GM23338 (cell line): ENCODE measurements around the gene MSANTD1. TPM values are rescaled to one million over a fixed set of nuclear protein-coding genes. Genes with fewer than 3 reads are reported as not detected.

Source experiments
- ATAC-seq: fragments of 200-7000 bp; cut with Tn5 transposase; 3 replicates; pipeline ENCODE4 v1.9.1; 2020
- DNase-seq: peaks from one replicate; pipeline ENCODE4 v3.0.0-alpha.2; 2015; ENCODE audit warnings: low spot score
- H2AFZ ChIP-seq: fragments of 200-600 bp; sonication (generic); 2 replicates; pipeline ENCODE4 v1.8.0; 2016; ENCODE audit warnings: antibody characterized with exemption, mild to moderate bottlenecking, moderate library complexity
- H3F3A ChIP-seq: fragments of 200-600 bp; sonication (generic); replicated peaks from 2 replicates; pipeline ENCODE4 v1.8.0; 2017; ENCODE audit warnings: antibody characterized with exemption, mixed run types, low read depth
- H3K27ac ChIP-seq: fragments of 200-600 bp; sonication (generic); 2 replicates; pipeline ENCODE4 v1.6.1; 2016; ENCODE audit warnings: low read depth
- H3K27me3 ChIP-seq: fragments of 200-600 bp; sonication (generic); 2 replicates; pipeline ENCODE4 v1.8.0; 2016; ENCODE audit warnings: mild to moderate bottlenecking, mixed run types, moderate library complexity; ENCODE audit not compliant: insufficient read depth
- H3K36me3 ChIP-seq: fragments of 200-600 bp; sonication (generic); 2 replicates; pipeline ENCODE4 v1.8.0; 2016; ENCODE audit warnings: mild to moderate bottlenecking; ENCODE audit not compliant: insufficient read depth
- H3K4me1 ChIP-seq: fragments of 200-600 bp; sonication (generic); 2 replicates; pipeline ENCODE4 v1.8.0; 2016; ENCODE audit warnings: mild to moderate bottlenecking, moderate library complexity; ENCODE audit not compliant: insufficient read depth
- H3K4me2 ChIP-seq: fragments of 200-600 bp; sonication (generic); 2 replicates; pipeline ENCODE4 v1.7.1; 2017; ENCODE audit warnings: mixed run types
- H3K4me3 ChIP-seq: fragments of 200-600 bp; sonication (generic); 2 replicates; pipeline ENCODE4 v1.6.1; 2016; ENCODE audit warnings: mixed run types
- H3K79me2 ChIP-seq: fragments of 200-600 bp; sonication (generic); replicated peaks from 2 replicates; pipeline ENCODE4 v1.8.0; 2017; ENCODE audit warnings: mild to moderate bottlenecking; ENCODE audit not compliant: insufficient read depth
- H3K9me2 ChIP-seq: fragments of 200-600 bp; sonication (generic); 2 replicates; pipeline ENCODE4 v1.8.0; 2017; ENCODE audit not compliant: insufficient read depth
- H4K20me1 ChIP-seq: fragments of 200-600 bp; sonication (generic); replicated peaks from 2 replicates; pipeline ENCODE4 v1.8.0; 2017; ENCODE audit warnings: mild to moderate bottlenecking; ENCODE audit not compliant: insufficient read depth
- H3K27ac Mint-ChIP-seq: 2 replicates; pipeline ENCODE4 v1.8.0; 2020; ENCODE audit warnings: inconsistent platforms, mild to moderate bottlenecking, moderate library complexity, mixed read lengths
- H3K27me3 Mint-ChIP-seq: 3 replicates; pipeline ENCODE4 v1.8.0; 2022; ENCODE audit warnings: low read depth, mild to moderate bottlenecking, moderate library complexity, mixed read lengths, inconsistent platforms; ENCODE audit not compliant: insufficient read depth, poor library complexity
- H3K36me3 Mint-ChIP-seq: 3 replicates; pipeline ENCODE4 v1.8.0; 2021; ENCODE audit warnings: low read depth, mild to moderate bottlenecking, inconsistent platforms, moderate library complexity, mixed read lengths
- H3K4me1 Mint-ChIP-seq: 3 replicates; pipeline ENCODE4 v1.8.0; 2020; ENCODE audit warnings: mild to moderate bottlenecking, inconsistent platforms, mixed read lengths
- H3K4me3 Mint-ChIP-seq: 3 replicates; pipeline ENCODE4 v1.8.0; 2021; ENCODE audit warnings: moderate library complexity, mild to moderate bottlenecking, inconsistent platforms, mixed read lengths
- H3K9me3 Mint-ChIP-seq: 3 replicates; pipeline ENCODE4 v1.8.0; 2020; ENCODE audit warnings: moderate library complexity, mild to moderate bottlenecking, inconsistent platforms, mixed read lengths
- CREB1 ChIP-seq: fragments of 250-450 bp; sonication (Bioruptor Pico); IDR thresholded peaks from 2 replicates; pipeline ENCODE4 v1.5.0; 2020; ENCODE audit warnings: low read depth, mild to moderate bottlenecking, moderate library complexity
- EZH2phosphoT487 ChIP-seq: fragments of 200-600 bp; sonication (generic); IDR thresholded peaks from one replicate; pipeline ENCODE4 v1.8.1; 2018; ENCODE audit warnings: antibody characterized with exemption; ENCODE audit not compliant: unreplicated experiment
- JUNB ChIP-seq: IDR thresholded peaks from one replicate; pipeline ENCODE4 v1.6.1; 2016; ENCODE audit warnings: antibody characterized with exemption; ENCODE audit not compliant: unreplicated experiment
- POLR2AphosphoS5 ChIP-seq: IDR thresholded peaks from 2 replicates; pipeline ENCODE4 v1.6.1; 2016; ENCODE audit warnings: antibody characterized with exemption, low read depth
- STAT1 ChIP-seq: IDR thresholded peaks from one replicate; pipeline ENCODE4 v1.6.1; 2016; ENCODE audit warnings: antibody characterized with exemption; ENCODE audit not compliant: unreplicated experiment
- ZNF114 ChIP-seq: fragments of 250-450 bp; sonication (Bioruptor Pico); IDR thresholded peaks from 2 replicates; pipeline ENCODE4 v1.5.0; 2020; ENCODE audit warnings: mild to moderate bottlenecking, moderate library complexity
- ZNF331 ChIP-seq: fragments of 250-450 bp; sonication (Bioruptor Pico); IDR thresholded peaks from 2 replicates; pipeline ENCODE4 v1.5.0; 2020; ENCODE audit warnings: low read depth, mild to moderate bottlenecking, moderate library complexity
- polyA plus RNA-seq: library from polyadenylated mRNA; unstranded; fragments of >200 nt; fragmentation: Nextera tagmentation; extraction: Ambion mirVana; gene quantifications from 2 replicates; pipeline ENCODE4 v1.2.1, GENCODE V29; 2016
- total RNA-seq: library from RNA; depleted of rRNA; stranded (reverse); fragments of >200 nt; shearing (Covaris generic); gene quantifications from 2 replicates; pipeline ENCODE4 v1.2.3, GENCODE V29; 2014
- TF ChIP-seq, protein P1 (sequence below), 2 experiments: fragments of 200-600 bp in 1 of 2; sonication (generic) in 1 of 2; conservative IDR thresholded peaks; 2 replicates each; pipeline versions ENCODE4 v1.5.1 to v1.6.1; 2016 to 2017; ENCODE audit warnings: antibody characterized with exemption in 2 of 2, low read depth in 2 of 2, mild to moderate bottlenecking in 2 of 2, moderate library complexity in 1 of 2
- TF ChIP-seq, protein P2 (sequence below): IDR thresholded peaks from one replicate; pipeline ENCODE4 v1.6.1; 2018; ENCODE audit warnings: antibody characterized with exemption; ENCODE audit not compliant: unreplicated experiment
- TF ChIP-seq, protein P3 (sequence below): fragments of 250-450 bp; sonication (Bioruptor Pico); IDR thresholded peaks from 2 replicates; pipeline ENCODE4 v1.5.0; 2020; ENCODE audit warnings: mild to moderate bottlenecking, moderate library complexity

Gene MSANTD1
- total and polyA plus RNA-seq, 2 experiments from 2014 or later = 0.29 to 1.0 TPM

DNA sequence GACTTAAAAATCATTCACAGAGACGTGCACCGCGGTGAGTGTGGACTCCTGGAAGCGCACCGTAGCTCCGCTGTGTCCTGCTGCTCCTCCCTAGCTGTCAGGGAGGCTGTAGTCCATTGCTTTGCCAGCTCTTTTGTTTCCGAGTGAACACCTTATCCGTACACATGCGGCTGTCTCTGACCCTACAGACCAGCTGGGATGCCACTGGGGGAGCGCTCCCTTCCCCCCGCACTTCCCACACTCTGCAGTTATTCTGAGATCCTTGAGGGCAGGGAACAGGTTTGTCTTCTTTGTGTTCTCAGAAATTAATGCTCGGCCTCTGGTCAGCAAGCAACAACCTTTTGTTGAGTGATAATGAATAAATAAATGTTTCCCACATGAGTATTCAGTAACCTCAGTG is 33.7 kb upstream of the MSANTD1 start:
- Histone ChIP-seq H4K20me1 (no peaks in the 10 kb centered on the region; the same call in none of the 2 replicates), H3K4me1 (no peaks in the 10 kb centered on the region), H3F3A (no peaks in the 10 kb centered on the region), H2AFZ (no peak overlapping the region), H3K4me2 (no peak overlapping the region), H3K27me3 (no peaks in the 10 kb centered on the region), H3K4me3 (no peak overlapping the region), H3K36me3 (peaks cover 25% of the 10 kb centered on the region), H3K27ac (no peak overlapping the region), H3K79me2 (no peaks in the 10 kb centered on the region), H3K9me2 (no peaks in the 10 kb centered on the region)
- H3K27me3 Mint-ChIP-seq = peaks cover 1% of the 10 kb centered on the region
- no peaks in the 10 kb centered on the region for H3K9me3 Mint-ChIP-seq
- TF ChIP-seq STAT1 (no peak), EZH2phosphoT487 (peak; percentile 1)
- peaks cover 67% of the 10 kb centered on the region for H3K36me3 Mint-ChIP-seq
- no peaks in the 10 kb centered on the region for H3K4me1 Mint-ChIP-seq
- no peak overlapping the region for H3K4me3 Mint-ChIP-seq
- ATAC-seq (no peak), DNase-seq (no peak)
- H3K27ac Mint-ChIP-seq = no peak overlapping the region

DNA sequence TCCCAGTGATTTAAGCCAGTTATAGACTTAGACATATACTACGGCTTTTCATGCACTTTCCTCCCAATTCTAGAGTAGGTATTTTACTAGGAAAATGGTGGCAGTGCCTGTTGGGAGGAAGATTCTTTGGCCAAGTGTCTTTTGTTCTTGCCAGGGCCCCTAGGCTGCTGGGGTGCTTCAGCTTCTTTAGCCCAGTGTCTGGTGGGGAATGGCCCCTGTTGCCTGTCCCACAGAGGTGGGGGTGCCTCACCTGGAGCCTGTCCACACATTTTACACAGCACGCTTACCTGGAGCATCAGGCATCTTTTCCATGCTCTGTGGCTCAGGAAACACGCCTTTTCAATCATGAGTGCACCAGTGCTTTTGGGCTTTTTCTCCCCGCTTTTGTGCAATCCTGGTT is 33.2 kb upstream of the MSANTD1 start:
- H3K36me3 Mint-ChIP-seq = peaks cover 63% of the 10 kb centered on the region

More for the DNA sequence above, 33.2 kb upstream of the MSANTD1 start:
- no peak overlapping the region for H2AFZ ChIP-seq
- no peak overlapping the region for H3K4me2 ChIP-seq
- H3K4me3 Mint-ChIP-seq = no peak overlapping the region
- no peaks in the 10 kb centered on the region for H3F3A ChIP-seq
- ATAC-seq = no peak
- H3K27me3 Mint-ChIP-seq = peaks cover 1% of the 10 kb centered on the region
- H3K9me3 Mint-ChIP-seq = no peaks in the 10 kb centered on the region
- H3K27me3 ChIP-seq = no peaks in the 10 kb centered on the region
- no peaks in the 10 kb centered on the region for H3K9me2 ChIP-seq
- TF ChIP-seq CREB1 (CRISPR knock-in tag) (no peak), POLR2AphosphoS5 (no peak), ZNF114 (no peak), STAT1 (no peak), JUNB (no peak), ZNF331 (no peak)
- TF ChIP-seq, protein P1, sequence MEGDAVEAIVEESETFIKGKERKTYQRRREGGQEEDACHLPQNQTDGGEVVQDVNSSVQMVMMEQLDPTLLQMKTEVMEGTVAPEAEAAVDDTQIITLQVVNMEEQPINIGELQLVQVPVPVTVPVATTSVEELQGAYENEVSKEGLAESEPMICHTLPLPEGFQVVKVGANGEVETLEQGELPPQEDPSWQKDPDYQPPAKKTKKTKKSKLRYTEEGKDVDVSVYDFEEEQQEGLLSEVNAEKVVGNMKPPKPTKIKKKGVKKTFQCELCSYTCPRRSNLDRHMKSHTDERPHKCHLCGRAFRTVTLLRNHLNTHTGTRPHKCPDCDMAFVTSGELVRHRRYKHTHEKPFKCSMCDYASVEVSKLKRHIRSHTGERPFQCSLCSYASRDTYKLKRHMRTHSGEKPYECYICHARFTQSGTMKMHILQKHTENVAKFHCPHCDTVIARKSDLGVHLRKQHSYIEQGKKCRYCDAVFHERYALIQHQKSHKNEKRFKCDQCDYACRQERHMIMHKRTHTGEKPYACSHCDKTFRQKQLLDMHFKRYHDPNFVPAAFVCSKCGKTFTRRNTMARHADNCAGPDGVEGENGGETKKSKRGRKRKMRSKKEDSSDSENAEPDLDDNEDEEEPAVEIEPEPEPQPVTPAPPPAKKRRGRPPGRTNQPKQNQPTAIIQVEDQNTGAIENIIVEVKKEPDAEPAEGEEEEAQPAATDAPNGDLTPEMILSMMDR (conservative IDR thresholded peaks at IDR 0.05; ENCODE audit: low read depth in 2 of 2) = no peak
- TF ChIP-seq, protein P2, sequence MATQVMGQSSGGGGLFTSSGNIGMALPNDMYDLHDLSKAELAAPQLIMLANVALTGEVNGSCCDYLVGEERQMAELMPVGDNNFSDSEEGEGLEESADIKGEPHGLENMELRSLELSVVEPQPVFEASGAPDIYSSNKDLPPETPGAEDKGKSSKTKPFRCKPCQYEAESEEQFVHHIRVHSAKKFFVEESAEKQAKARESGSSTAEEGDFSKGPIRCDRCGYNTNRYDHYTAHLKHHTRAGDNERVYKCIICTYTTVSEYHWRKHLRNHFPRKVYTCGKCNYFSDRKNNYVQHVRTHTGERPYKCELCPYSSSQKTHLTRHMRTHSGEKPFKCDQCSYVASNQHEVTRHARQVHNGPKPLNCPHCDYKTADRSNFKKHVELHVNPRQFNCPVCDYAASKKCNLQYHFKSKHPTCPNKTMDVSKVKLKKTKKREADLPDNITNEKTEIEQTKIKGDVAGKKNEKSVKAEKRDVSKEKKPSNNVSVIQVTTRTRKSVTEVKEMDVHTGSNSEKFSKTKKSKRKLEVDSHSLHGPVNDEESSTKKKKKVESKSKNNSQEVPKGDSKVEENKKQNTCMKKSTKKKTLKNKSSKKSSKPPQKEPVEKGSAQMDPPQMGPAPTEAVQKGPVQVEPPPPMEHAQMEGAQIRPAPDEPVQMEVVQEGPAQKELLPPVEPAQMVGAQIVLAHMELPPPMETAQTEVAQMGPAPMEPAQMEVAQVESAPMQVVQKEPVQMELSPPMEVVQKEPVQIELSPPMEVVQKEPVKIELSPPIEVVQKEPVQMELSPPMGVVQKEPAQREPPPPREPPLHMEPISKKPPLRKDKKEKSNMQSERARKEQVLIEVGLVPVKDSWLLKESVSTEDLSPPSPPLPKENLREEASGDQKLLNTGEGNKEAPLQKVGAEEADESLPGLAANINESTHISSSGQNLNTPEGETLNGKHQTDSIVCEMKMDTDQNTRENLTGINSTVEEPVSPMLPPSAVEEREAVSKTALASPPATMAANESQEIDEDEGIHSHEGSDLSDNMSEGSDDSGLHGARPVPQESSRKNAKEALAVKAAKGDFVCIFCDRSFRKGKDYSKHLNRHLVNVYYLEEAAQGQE = no peak
- TF ChIP-seq, protein P3, sequence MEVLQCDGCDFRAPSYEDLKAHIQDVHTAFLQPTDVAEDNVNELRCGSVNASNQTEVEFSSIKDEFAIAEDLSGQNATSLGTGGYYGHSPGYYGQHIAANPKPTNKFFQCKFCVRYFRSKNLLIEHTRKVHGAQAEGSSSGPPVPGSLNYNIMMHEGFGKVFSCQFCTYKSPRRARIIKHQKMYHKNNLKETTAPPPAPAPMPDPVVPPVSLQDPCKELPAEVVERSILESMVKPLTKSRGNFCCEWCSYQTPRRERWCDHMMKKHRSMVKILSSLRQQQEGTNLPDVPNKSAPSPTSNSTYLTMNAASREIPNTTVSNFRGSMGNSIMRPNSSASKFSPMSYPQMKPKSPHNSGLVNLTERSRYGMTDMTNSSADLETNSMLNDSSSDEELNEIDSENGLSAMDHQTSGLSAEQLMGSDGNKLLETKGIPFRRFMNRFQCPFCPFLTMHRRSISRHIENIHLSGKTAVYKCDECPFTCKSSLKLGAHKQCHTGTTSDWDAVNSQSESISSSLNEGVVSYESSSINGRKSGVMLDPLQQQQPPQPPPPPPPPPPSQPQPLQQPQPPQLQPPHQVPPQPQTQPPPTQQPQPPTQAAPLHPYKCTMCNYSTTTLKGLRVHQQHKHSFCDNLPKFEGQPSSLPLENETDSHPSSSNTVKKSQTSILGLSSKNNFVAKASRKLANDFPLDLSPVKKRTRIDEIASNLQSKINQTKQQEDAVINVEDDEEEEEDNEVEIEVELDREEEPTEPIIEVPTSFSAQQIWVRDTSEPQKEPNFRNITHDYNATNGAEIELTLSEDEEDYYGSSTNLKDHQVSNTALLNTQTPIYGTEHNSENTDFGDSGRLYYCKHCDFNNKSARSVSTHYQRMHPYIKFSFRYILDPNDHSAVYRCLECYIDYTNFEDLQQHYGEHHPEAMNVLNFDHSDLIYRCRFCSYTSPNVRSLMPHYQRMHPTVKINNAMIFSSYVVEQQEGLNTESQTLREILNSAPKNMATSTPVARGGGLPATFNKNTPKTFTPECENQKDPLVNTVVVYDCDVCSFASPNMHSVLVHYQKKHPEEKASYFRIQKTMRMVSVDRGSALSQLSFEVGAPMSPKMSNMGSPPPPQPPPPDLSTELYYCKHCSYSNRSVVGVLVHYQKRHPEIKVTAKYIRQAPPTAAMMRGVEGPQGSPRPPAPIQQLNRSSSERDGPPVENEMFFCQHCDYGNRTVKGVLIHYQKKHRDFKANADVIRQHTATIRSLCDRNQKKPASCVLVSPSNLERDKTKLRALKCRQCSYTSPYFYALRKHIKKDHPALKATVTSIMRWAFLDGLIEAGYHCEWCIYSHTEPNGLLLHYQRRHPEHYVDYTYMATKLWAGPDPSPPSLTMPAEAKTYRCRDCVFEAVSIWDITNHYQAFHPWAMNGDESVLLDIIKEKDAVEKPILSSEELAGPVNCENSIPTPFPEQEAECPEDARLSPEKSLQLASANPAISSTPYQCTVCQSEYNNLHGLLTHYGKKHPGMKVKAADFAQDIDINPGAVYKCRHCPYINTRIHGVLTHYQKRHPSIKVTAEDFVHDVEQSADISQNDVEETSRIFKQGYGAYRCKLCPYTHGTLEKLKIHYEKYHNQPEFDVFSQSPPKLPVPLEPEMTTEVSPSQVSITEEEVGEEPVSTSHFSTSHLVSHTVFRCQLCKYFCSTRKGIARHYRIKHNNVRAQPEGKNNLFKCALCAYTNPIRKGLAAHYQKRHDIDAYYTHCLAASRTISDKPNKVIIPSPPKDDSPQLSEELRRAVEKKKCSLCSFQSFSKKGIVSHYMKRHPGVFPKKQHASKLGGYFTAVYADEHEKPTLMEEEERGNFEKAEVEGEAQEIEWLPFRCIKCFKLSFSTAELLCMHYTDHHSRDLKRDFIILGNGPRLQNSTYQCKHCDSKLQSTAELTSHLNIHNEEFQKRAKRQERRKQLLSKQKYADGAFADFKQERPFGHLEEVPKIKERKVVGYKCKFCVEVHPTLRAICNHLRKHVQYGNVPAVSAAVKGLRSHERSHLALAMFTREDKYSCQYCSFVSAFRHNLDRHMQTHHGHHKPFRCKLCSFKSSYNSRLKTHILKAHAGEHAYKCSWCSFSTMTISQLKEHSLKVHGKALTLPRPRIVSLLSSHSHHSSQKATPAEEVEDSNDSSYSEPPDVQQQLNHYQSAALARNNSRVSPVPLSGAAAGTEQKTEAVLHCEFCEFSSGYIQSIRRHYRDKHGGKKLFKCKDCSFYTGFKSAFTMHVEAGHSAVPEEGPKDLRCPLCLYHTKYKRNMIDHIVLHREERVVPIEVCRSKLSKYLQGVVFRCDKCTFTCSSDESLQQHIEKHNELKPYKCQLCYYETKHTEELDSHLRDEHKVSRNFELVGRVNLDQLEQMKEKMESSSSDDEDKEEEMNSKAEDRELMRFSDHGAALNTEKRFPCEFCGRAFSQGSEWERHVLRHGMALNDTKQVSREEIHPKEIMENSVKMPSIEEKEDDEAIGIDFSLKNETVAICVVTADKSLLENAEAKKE (CRISPR knock-in tag) = no peak
- no peaks in the 10 kb centered on the region for H3K4me1 Mint-ChIP-seq
- H3K4me3 ChIP-seq = no peak overlapping the region
- H3K4me1 ChIP-seq = no peaks in the 10 kb centered on the region
- H4K20me1 ChIP-seq = no peaks in the 10 kb centered on the region; the same call in none of the 2 replicates
- no peak overlapping the region for H3K27ac ChIP-seq
- no peak overlapping the region for H3K27ac Mint-ChIP-seq
- DNase-seq = no peak
- peaks cover 25% of the 10 kb centered on the region for H3K36me3 ChIP-seq
- no peaks in the 10 kb centered on the region for H3K79me2 ChIP-seq
